GM19438 (cell line): Measurements from ENCODE around the gene INAFM2.

ENCODE experiments used
- ATAC-seq: cut with Tn5 transposase; IDR thresholded peaks from one replicate; pipeline ENCODE4 v1.9.1; 2021; ENCODE audit warnings: low read depth; ENCODE audit not compliant: unreplicated experiment

INAFM2 gene

GRCh38 chr15:40340740-40341400 lies 17.4 kb downstream of the INAFM2 start, which contains the start of gene CCDC9B:
Gene CCDC9B, minus strand, starts transcription at chr15:40340939. Its CDS starts 120 bp downstream, at chr15:40340819.
- no peak for ATAC-seq

- no peak for ATAC-seq
Measured at GRCh38 chr15:40342416-40343320, 19.2 kb downstream of the INAFM2 start.

- ATAC-seq, result no peak
Measured at GRCh38 chr15:40343512-40343911, 20.0 kb downstream of the INAFM2 start.

- no peak for ATAC-seq
Measured at GRCh38 chr15:40344217-40344616, 20.7 kb downstream of the INAFM2 start.

GRCh38 chr15:40344631-40345120 lies 21.2 kb downstream of the INAFM2 start:
- no peak for ATAC-seq

- ATAC-seq, result no peak
Measured at GRCh38 chr15:40345225-40345866, 21.9 kb downstream of the INAFM2 start.

GRCh38 chr15:40345867-40346578 lies 22.5 kb downstream of the INAFM2 start:
- ATAC-seq, result no peak

- ATAC-seq, result no peak
Measured at GRCh38 chr15:40346579-40347558, 23.4 kb downstream of the INAFM2 start.

GRCh38 chr15:40347559-40348473 lies 24.3 kb downstream of the INAFM2 start:
- no peak for ATAC-seq

GRCh38 chr15:40348474-40348870 lies 25.0 kb downstream of the INAFM2 start:
- no peak for ATAC-seq

GRCh38 chr15:40349163-40349562 lies 25.7 kb downstream of the INAFM2 start:
- no peak for ATAC-seq

- ATAC-seq, result no peak
Measured at GRCh38 chr15:40352281-40352901, 28.9 kb downstream of the INAFM2 start.

- ATAC-seq, result no peak
Measured at GRCh38 chr15:40353697-40354096, 30.2 kb downstream of the INAFM2 start.

- ATAC-seq, result no peak
Measured at GRCh38 chr15:40354408-40355171, 31.1 kb downstream of the INAFM2 start.

GRCh38 chr15:40355976-40356585 lies 32.6 kb downstream of the INAFM2 start:
- ATAC-seq, result no peak

- ATAC-seq, result no peak
Measured at GRCh38 chr15:40357246-40357645, 33.8 kb downstream of the INAFM2 start.
